Mesendoderm (in vitro differentiated cells): Measurements from ENCODE around the gene SSC4D.
A peak's percentile ranks its signal among the peaks of the same experiment; 100 is the strongest.

Experiments used
- DNase-seq: peaks from one replicate; pipeline ENCODE4 v3.0.0; 2013
- H2AK5ac ChIP-seq: 2 replicates; pipeline ENCODE4 v1.6.1; 2013; ENCODE audit warnings: low read length, inconsistent platforms
- H2BK120ac ChIP-seq: 2 replicates; pipeline ENCODE4 v1.6.1; 2013; ENCODE audit warnings: low read depth, mild to moderate bottlenecking, low read length, moderate library complexity, mixed read lengths
- H2BK15ac ChIP-seq: replicated peaks from 2 replicates; pipeline ENCODE4 v1.6.1; 2013; ENCODE audit warnings: low read depth, mild to moderate bottlenecking, moderate library complexity
- H2BK5ac ChIP-seq: 2 replicates; pipeline ENCODE4 v1.6.1; 2013; ENCODE audit warnings: low read length, inconsistent platforms
- H3K18ac ChIP-seq: 2 replicates; pipeline ENCODE4 v1.6.1; 2013; ENCODE audit warnings: mild to moderate bottlenecking, low read length, mixed read lengths
- H3K23ac ChIP-seq: one replicate; pipeline ENCODE4 v1.6.1; 2013; ENCODE audit warnings: low read length
- H3K27ac ChIP-seq: 2 replicates; pipeline ENCODE4 v1.5.1; 2013; ENCODE audit warnings: low read depth, mild to moderate bottlenecking, inconsistent platforms, low read length, moderate library complexity
- H3K27me3 ChIP-seq: 2 replicates; pipeline ENCODE4 v1.6.1; 2013; ENCODE audit warnings: low read length, control low read depth, mild to moderate bottlenecking, inconsistent platforms; ENCODE audit not compliant: insufficient read depth, poor library complexity
- H3K36me3 ChIP-seq: 2 replicates; pipeline ENCODE4 v1.6.1; 2013; ENCODE audit warnings: low read length, inconsistent platforms; ENCODE audit not compliant: control insufficient read depth, insufficient read depth
- H3K4ac ChIP-seq: one replicate; pipeline ENCODE4 v1.6.1; 2013; ENCODE audit warnings: low read depth, mild to moderate bottlenecking, low read length, moderate library complexity
- H3K4me1 ChIP-seq: 2 replicates; pipeline ENCODE4 v1.6.1; 2013; ENCODE audit warnings: low read depth, low read length, inconsistent platforms; ENCODE audit not compliant: control insufficient read depth
- H3K4me2 ChIP-seq: 2 replicates; pipeline ENCODE4 v1.6.1; 2013; ENCODE audit warnings: low read length
- H3K4me3 ChIP-seq: 2 replicates; pipeline ENCODE4 v1.5.1; 2013; ENCODE audit warnings: mild to moderate bottlenecking, low read length
- H3K56ac ChIP-seq: one replicate; pipeline ENCODE4 v1.6.1; 2013; ENCODE audit warnings: low read length
- H3K79me1 ChIP-seq: 2 replicates; pipeline ENCODE4 v1.6.1; 2013; ENCODE audit warnings: low read length, inconsistent platforms
- H3K79me2 ChIP-seq: 2 replicates; pipeline ENCODE4 v1.6.1; 2013; ENCODE audit warnings: mild to moderate bottlenecking, low read length; ENCODE audit not compliant: control insufficient read depth, insufficient read depth
- H3K9ac ChIP-seq: 2 replicates; pipeline ENCODE4 v1.6.1; 2013; ENCODE audit warnings: low read length, inconsistent platforms
- H4K5ac ChIP-seq: one replicate; pipeline ENCODE4 v1.6.1; 2013; ENCODE audit warnings: low read length
- H4K8ac ChIP-seq: one replicate; pipeline ENCODE4 v1.6.1; 2013; ENCODE audit warnings: low read depth, mild to moderate bottlenecking, control low read depth, low read length, moderate library complexity
- WGBS: extraction: QIAGEN DNeasy Blood & Tissue Kit; methylation state at CpG from one replicate; pipeline ENCODE4 v1.1.7; 2013; ENCODE audit warnings: low lambda C conversion rate, missing lambda C conversion rate; ENCODE audit not compliant: insufficient coverage; ENCODE audit errors: extremely low coverage; 5-methylcytosine and 5-hydroxymethylcytosine counted together

The SSC4D gene

DNA sequence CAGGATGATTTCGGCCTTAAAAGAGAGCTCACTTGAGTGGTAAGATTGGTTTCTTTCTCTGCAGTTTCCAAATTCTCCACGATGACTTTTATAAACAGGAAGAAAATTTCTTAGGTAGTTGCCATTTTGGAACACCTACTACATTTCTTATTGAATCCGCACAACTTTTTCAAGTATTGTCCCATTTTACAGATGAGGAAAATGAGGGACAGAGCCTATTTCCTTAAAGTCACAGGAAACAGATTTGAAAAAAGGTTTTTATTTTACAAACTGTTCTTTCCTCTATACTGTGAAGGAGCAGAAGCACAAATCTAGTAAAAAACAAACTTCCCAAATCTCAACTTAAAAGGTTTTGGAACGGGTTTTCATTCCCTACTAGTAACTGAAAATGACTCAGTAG is 53.4 kb downstream of the SSC4D start:
- Histone ChIP-seq H3K79me2 (peaks cover 75% of the 10 kb centered on the region), H2BK5ac (no peak overlapping the region), H2AK5ac (no peak overlapping the region), H3K36me3 (peaks cover 2% of the 10 kb centered on the region), H3K4me1 (peaks cover 7% of the 10 kb centered on the region), H3K9ac (no peak overlapping the region), H3K23ac (no peak overlapping the region), H2BK15ac (no peak overlapping the region), H3K18ac (no peak overlapping the region), H3K4ac (no peak overlapping the region), H4K8ac (no peak overlapping the region), H3K56ac (no peak overlapping the region), H2BK120ac (no peak overlapping the region), H3K27me3 (no peaks in the 10 kb centered on the region), H4K5ac (no peak overlapping the region), H3K4me3 (no peak overlapping the region), H3K27ac (no peak overlapping the region), H3K79me1 (peaks cover under 1% of the 10 kb centered on the region), H3K4me2 (no peak overlapping the region)
- DNase-seq, result no peak
- no CpG with 5 or more reads among the region's 4 CpGs for WGBS

DNA sequence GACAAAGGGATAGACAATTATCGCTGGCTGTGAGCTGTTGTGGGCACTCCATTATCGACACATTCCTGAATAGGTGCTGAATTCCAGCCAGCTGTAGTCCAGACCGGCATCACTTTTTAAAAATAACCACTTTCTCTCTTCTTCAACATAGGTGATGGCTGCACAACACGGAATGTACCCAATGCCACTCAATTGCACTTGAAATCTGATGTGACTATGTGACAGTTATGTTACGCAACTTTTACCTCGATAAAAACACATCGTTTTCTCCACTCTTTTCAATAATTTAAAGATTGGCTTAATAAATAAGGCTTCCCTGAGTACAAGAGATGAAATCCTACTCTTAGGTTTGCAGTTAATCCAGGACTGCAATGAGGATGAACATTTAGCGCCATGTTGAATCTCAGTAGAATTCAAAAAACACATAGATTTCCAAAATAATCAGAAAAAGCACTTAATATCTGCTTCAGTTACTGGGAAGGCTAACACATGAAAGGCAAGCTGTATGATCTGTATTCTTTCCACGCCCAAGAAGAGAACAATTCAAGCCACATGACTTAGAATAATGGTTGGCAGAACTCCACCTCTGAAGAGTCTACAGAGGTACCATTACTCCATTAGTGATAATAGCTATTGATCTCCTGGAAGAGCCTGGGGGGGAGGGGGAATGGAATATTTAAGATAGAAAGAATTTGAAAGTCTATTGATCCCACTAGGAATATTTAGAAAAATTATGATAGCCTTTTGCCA is 54.3 kb downstream of the SSC4D start:
- no peak overlapping the region for H3K4ac ChIP-seq
- H3K79me2 ChIP-seq, result peaks cover 83% of the 10 kb centered on the region
- no peak overlapping the region for H2BK5ac ChIP-seq
- H2BK15ac ChIP-seq, result no peak overlapping the region
- no peak overlapping the region for H3K4me3 ChIP-seq
- H3K4me2 ChIP-seq, result no peak overlapping the region
- H3K9ac ChIP-seq, result no peak overlapping the region
- no peak overlapping the region for H2AK5ac ChIP-seq
- no peaks in the 10 kb centered on the region for H3K27me3 ChIP-seq
- no peak overlapping the region for H3K56ac ChIP-seq
- no peak overlapping the region for H3K18ac ChIP-seq
- WGBS, result 100% methylated on average over 3 of the region's 9 CpGs
- peaks cover 7% of the 10 kb centered on the region for H3K4me1 ChIP-seq
- H3K27ac ChIP-seq, result no peak overlapping the region
- H3K36me3 ChIP-seq, result peaks cover 4% of the 10 kb centered on the region
- H4K8ac ChIP-seq, result no peak overlapping the region
- H3K79me1 ChIP-seq, result peaks cover 4% of the 10 kb centered on the region
- no peak overlapping the region for H4K5ac ChIP-seq
- peak overlapping the region; percentile 30 for H3K23ac ChIP-seq
- peak; percentile 65 for DNase-seq
- H2BK120ac ChIP-seq, result no peak overlapping the region

GRCh38 chr7:76354516-76354915 is 55.0 kb downstream of the SSC4D start:
- H2BK5ac ChIP-seq, result no peak overlapping the region
- H3K23ac ChIP-seq, result no peak overlapping the region
- no peaks in the 10 kb centered on the region for H3K27me3 ChIP-seq
- no peak overlapping the region for H3K9ac ChIP-seq
- H2BK120ac ChIP-seq, result no peak overlapping the region
- no peak overlapping the region for H3K4me3 ChIP-seq
- no peak overlapping the region for H4K5ac ChIP-seq
- peaks cover 9% of the 10 kb centered on the region for H3K79me1 ChIP-seq
- peak; percentile 65 for DNase-seq
- H3K27ac ChIP-seq, result no peak overlapping the region
- no peak overlapping the region for H3K4ac ChIP-seq
- H3K79me2 ChIP-seq, result peaks cover 90% of the 10 kb centered on the region
- no peak overlapping the region for H2BK15ac ChIP-seq
- no peak overlapping the region for H4K8ac ChIP-seq
- H3K36me3 ChIP-seq, result peaks cover 6% of the 10 kb centered on the region
- H3K4me1 ChIP-seq, result peaks cover 4% of the 10 kb centered on the region
- no peak overlapping the region for H3K4me2 ChIP-seq
- H3K56ac ChIP-seq, result no peak overlapping the region
- no CpG with 5 or more reads among the region's 4 CpGs for WGBS
- no peak overlapping the region for H3K18ac ChIP-seq
- H2AK5ac ChIP-seq, result no peak overlapping the region

DNA sequence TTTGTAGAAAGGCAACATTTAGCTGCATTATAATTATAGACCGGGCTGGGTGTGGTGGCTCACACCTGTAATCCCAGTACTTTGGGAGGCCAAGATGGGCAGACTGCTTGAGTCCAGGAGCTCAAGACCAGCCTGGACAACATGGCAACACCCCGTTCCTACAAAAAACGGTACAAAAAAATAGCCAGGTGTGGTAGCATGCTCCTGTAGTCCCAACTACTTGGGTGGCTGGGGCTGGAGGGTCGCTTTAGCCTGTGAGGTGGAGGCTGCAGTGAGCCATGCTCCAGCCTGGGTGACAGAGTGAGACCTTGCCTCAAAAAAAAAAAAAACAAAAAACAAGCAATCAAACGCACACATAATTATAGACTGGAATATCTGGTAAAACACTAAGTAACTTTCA is 55.8 kb downstream of the SSC4D start:
- H3K4me2 ChIP-seq, result no peak overlapping the region
- H3K18ac ChIP-seq, result no peak overlapping the region
- no peak overlapping the region for H3K4ac ChIP-seq
- H3K27me3 ChIP-seq, result no peaks in the 10 kb centered on the region
- no peak overlapping the region for H4K8ac ChIP-seq
- H2BK5ac ChIP-seq, result no peak overlapping the region
- H2BK15ac ChIP-seq, result no peak overlapping the region
- no peak overlapping the region for H3K9ac ChIP-seq
- H2AK5ac ChIP-seq, result no peak overlapping the region
- DNase-seq, result no peak
- peaks cover 9% of the 10 kb centered on the region for H3K79me1 ChIP-seq
- WGBS, result no CpG with 5 or more reads among the region's 5 CpGs
- H2BK120ac ChIP-seq, result no peak overlapping the region
- H3K4me3 ChIP-seq, result no peak overlapping the region
- no peak overlapping the region for H3K56ac ChIP-seq
- H3K4me1 ChIP-seq, result peaks cover 4% of the 10 kb centered on the region
- no peak overlapping the region for H3K27ac ChIP-seq
- peaks cover 96% of the 10 kb centered on the region for H3K79me2 ChIP-seq
- peaks cover 6% of the 10 kb centered on the region for H3K36me3 ChIP-seq
- H4K5ac ChIP-seq, result no peak overlapping the region
- H3K23ac ChIP-seq, result no peak overlapping the region

GRCh38 chr7:76352193-76352592 is 57.3 kb downstream of the SSC4D start:
- peaks cover 94% of the 10 kb centered on the region for H3K79me2 ChIP-seq
- peaks cover 9% of the 10 kb centered on the region for H3K79me1 ChIP-seq
- no peak overlapping the region for H4K8ac ChIP-seq
- H3K4me3 ChIP-seq, result no peak overlapping the region
- peaks cover 6% of the 10 kb centered on the region for H3K36me3 ChIP-seq
- H2BK120ac ChIP-seq, result no peak overlapping the region
- H2BK15ac ChIP-seq, result no peak overlapping the region
- H3K27me3 ChIP-seq, result no peaks in the 10 kb centered on the region
- H3K23ac ChIP-seq, result no peak overlapping the region
- H2AK5ac ChIP-seq, result no peak overlapping the region
- no peak overlapping the region for H3K56ac ChIP-seq
- no peak overlapping the region for H3K9ac ChIP-seq
- H3K4ac ChIP-seq, result no peak overlapping the region
- no CpG with 5 or more reads among the region's 6 CpGs for WGBS
- H3K4me2 ChIP-seq, result no peak overlapping the region
- H3K18ac ChIP-seq, result no peak overlapping the region
- peaks cover 4% of the 10 kb centered on the region for H3K4me1 ChIP-seq
- H3K27ac ChIP-seq, result no peak overlapping the region
- no peak overlapping the region for H2BK5ac ChIP-seq
- no peak for DNase-seq
- H4K5ac ChIP-seq, result no peak overlapping the region

DNA sequence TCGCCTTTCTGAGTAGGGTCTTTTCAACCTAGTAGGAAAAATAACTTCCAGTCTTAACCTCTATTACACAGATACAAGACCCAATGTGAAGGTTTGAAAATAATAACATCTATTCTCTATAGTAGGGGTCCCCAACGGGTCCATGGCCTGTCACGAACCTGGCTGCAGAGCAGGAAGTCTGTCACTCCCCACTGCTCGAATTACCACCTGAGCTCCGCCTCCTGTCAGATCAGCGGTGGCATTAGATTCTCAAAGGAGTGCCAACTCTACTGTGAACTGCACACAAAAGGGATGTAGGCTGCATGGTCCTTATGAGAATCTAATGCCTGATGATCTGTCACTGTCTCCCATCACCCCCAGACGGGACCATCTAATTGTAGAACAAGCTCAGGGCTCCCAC is 58.1 kb downstream of the SSC4D start:
- no peak for DNase-seq
- Histone ChIP-seq H3K79me2 (peaks cover 95% of the 10 kb centered on the region), H3K56ac (no peak overlapping the region), H3K9ac (no peak overlapping the region), H3K27me3 (no peaks in the 10 kb centered on the region), H3K4ac (no peak overlapping the region), H3K18ac (no peak overlapping the region), H3K4me2 (no peak overlapping the region), H3K36me3 (peaks cover 11% of the 10 kb centered on the region), H2BK120ac (no peak overlapping the region), H3K4me1 (peaks cover 2% of the 10 kb centered on the region), H3K27ac (no peak overlapping the region), H2AK5ac (no peak overlapping the region), H3K23ac (no peak overlapping the region), H4K8ac (no peak overlapping the region), H4K5ac (no peak overlapping the region), H2BK15ac (no peak overlapping the region), H3K4me3 (no peak overlapping the region), H2BK5ac (no peak overlapping the region), H3K79me1 (peaks cover 14% of the 10 kb centered on the region)
- no CpG with 5 or more reads among the region's 7 CpGs for WGBS
